Type B pancreatic cell (in vitro differentiated cells): ENCODE data around the gene PRLR. TPM values are rescaled to one million over a fixed set of nuclear protein-coding genes. Genes with fewer than 3 reads are reported as not detected.

Experiments
- DNase-seq: peaks from one replicate; pipeline ENCODE4 v3.0.0; 2021; ENCODE audit warnings: mixed read lengths; ENCODE audit not compliant: unreplicated experiment; ENCODE audit errors: extremely low spot score
- H3K27ac Mint-ChIP-seq: 2 replicates; pipeline ENCODE4 v1.8.0; 2021; ENCODE audit warnings: mild to moderate bottlenecking, mixed read lengths
- H3K27me3 Mint-ChIP-seq: 2 replicates; pipeline ENCODE4 v1.8.0; 2021; ENCODE audit warnings: mixed read lengths
- H3K36me3 Mint-ChIP-seq: 2 replicates; pipeline ENCODE4 v1.8.0; 2021; ENCODE audit warnings: mixed read lengths
- H3K4me1 Mint-ChIP-seq: one replicate; pipeline ENCODE4 v1.8.0; 2021; ENCODE audit warnings: mixed read lengths; ENCODE audit not compliant: unreplicated experiment
- H3K4me3 Mint-ChIP-seq: 2 replicates; pipeline ENCODE4 v1.8.0; 2021; ENCODE audit warnings: mild to moderate bottlenecking, mixed read lengths
- H3K9me3 Mint-ChIP-seq: 2 replicates; pipeline ENCODE4 v1.8.0; 2021; ENCODE audit warnings: mixed read lengths
- total RNA-seq: library from RNA; stranded (reverse); gene quantifications from 2 replicates; pipeline ENCODE4 v1.2.1, GENCODE V29; 2021; ENCODE audit warnings: low replicate concordance
- TF ChIP-seq, protein P1 (sequence below): fragments of 200-600 bp; sonication (generic); conservative IDR thresholded peaks from 2 replicates; pipeline ENCODE4 v1.5.0; 2021; ENCODE audit warnings: antibody characterized with exemption, mild to moderate bottlenecking

PRLR gene
- total RNA-seq, 1 donor from 2014 or later, result 6.7 TPM

DNA sequence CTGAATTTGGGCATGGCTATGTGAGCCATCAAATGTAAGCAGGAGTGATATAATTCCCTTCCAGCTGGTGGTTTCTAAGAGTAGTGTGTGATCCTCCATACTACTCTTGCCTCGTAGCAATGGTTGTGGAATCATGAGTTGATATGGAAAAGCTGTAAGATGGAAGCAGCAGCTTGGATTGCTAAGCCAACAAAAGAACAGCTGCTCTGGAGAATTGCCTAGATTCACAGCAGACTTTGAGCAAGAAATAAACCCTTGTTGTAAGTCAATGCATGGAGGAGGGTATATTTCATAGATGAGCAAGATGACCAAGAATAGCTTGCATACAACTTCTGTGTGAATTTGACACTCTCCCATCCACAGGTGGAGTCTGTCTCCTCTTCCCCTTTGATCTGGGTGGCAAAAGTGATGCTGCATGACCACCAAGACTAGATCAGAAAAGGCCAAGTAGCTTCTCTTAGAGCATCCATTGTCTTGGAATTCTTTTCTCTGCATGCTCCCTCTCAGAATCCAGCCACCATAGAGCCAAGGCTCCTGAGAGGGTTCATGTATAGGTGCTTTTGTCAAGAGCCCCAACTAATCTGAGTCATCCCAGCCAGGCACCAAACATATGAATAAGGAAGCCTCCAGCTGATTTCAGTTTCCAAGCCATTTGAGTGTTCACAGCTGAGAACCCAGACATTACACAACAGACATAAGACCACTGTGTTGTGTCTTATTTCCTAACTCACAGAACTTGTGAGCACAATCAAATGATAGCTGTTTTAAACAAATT is 79.0 kb downstream of the PRLR start:
- H3K27me3 Mint-ChIP-seq, result no peaks in the 10 kb centered on the region
- no peak overlapping the region for H3K4me3 Mint-ChIP-seq
- H3K4me1 Mint-ChIP-seq, result peaks cover 6% of the 10 kb centered on the region
- H3K36me3 Mint-ChIP-seq, result no peaks in the 10 kb centered on the region
- no peak overlapping the region for H3K27ac Mint-ChIP-seq
- DNase-seq, result no peak
- no peaks in the 10 kb centered on the region for H3K9me3 Mint-ChIP-seq
- TF ChIP-seq, protein P1, sequence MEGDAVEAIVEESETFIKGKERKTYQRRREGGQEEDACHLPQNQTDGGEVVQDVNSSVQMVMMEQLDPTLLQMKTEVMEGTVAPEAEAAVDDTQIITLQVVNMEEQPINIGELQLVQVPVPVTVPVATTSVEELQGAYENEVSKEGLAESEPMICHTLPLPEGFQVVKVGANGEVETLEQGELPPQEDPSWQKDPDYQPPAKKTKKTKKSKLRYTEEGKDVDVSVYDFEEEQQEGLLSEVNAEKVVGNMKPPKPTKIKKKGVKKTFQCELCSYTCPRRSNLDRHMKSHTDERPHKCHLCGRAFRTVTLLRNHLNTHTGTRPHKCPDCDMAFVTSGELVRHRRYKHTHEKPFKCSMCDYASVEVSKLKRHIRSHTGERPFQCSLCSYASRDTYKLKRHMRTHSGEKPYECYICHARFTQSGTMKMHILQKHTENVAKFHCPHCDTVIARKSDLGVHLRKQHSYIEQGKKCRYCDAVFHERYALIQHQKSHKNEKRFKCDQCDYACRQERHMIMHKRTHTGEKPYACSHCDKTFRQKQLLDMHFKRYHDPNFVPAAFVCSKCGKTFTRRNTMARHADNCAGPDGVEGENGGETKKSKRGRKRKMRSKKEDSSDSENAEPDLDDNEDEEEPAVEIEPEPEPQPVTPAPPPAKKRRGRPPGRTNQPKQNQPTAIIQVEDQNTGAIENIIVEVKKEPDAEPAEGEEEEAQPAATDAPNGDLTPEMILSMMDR, result no peak

DNA sequence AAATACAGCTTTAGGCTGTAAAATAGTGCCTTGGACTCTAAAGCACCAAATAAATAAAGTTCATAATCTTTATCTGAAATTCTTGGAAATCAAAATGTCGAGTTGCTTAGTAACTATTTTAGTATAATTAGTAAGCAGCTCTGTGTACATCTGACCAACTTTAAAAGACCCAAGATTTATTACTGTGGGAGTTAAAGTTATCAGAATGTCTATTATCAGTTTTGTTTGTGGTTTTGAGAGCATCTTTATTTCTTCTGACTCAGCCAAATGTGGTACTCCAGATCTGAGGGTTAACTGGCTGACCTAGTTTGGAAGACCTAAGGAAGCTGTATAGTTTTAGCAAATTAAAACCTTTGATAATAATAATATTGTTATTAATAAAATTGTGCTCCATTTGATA is 81.2 kb downstream of the PRLR start:
- Mint-ChIP-seq H3K27ac (no peak overlapping the region), H3K4me3 (no peak overlapping the region), H3K4me1 (peaks cover 12% of the 10 kb centered on the region), H3K9me3 (no peaks in the 10 kb centered on the region), H3K36me3 (no peaks in the 10 kb centered on the region), H3K27me3 (no peaks in the 10 kb centered on the region)
- no peak for DNase-seq
- TF ChIP-seq, protein P1, result no peak

DNA sequence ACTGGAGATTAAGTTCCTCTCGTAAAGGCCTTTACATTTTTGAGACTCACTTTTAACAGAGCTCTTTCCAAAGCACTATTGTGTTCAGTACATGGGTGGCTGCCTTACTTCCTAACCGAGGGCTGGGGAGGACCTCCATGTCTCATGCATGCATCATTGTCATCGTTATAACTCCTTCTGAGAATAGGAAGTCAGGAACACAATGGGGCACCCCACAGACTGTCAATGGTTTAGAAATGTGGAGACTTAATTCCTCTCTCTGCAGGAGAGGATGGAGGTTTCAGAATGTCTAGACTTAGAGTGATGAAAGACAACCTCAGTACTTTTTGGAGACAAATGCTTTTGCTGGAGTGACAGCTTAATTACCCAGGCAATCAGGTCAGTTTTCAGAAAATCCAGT is 83.9 kb downstream of the PRLR start:
- Mint-ChIP-seq H3K36me3 (no peaks in the 10 kb centered on the region), H3K4me1 (peaks cover 12% of the 10 kb centered on the region), H3K27me3 (no peaks in the 10 kb centered on the region), H3K9me3 (no peaks in the 10 kb centered on the region), H3K27ac (no peak overlapping the region), H3K4me3 (no peak overlapping the region)
- TF ChIP-seq, protein P1, result no peak
- DNase-seq, result no peak

DNA sequence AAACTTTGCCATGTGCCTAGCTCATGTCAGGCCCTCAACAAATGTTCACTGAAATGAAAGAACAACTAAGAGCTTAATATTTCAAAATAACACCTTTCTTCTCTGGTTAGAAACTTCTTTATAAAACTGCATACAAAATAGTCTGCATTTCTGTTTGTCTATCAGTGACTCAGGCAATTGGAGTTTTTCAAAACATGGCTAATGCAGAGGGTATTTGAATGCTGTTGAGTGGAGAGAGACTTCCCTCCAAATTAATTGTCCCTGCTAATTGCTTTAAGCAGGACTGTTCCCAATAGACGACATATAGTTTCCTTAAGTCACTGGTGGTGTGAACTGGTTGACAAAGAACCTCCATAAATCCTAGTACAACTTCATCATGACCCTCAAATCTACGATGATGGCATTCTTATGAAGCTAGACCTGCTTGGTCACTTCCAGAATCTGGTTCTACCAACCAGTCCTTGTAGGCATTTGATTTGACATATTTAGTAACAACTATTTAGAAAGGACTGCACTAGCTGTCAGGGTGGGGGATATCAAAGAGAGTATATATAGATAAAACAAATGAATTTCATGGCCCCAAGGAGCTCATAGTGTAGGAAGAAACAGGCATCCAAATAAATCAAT is 84.5 kb downstream of the PRLR start:
- no peak overlapping the region for H3K4me3 Mint-ChIP-seq
- no peak for DNase-seq
- no peaks in the 10 kb centered on the region for H3K36me3 Mint-ChIP-seq
- H3K9me3 Mint-ChIP-seq, result no peaks in the 10 kb centered on the region
- TF ChIP-seq, protein P1, result no peak
- H3K27ac Mint-ChIP-seq, result peak overlapping the region; percentile 22
- peaks cover 12% of the 10 kb centered on the region for H3K4me1 Mint-ChIP-seq
- no peaks in the 10 kb centered on the region for H3K27me3 Mint-ChIP-seq

DNA sequence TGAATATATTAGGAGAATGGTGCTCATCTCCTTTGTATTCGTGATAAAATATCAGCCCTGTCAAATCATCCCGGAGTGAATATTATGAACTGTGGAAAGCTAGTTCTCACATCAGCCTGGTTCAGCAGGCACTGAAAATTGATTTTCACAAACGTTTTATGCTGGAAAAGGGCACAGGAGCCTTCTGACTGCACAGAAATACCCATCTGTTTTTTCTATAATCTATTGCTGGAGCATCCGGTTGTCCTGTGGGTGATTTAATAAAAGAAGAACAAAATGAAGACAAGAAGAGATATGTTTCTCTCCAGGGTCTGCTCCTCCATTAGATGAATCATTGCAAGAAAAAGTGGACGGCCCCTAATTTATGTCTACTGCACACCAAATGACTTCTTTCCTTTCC is 85.3 kb downstream of the PRLR start:
- TF ChIP-seq, protein P1, result no peak
- H3K9me3 Mint-ChIP-seq, result no peaks in the 10 kb centered on the region
- H3K27me3 Mint-ChIP-seq, result no peaks in the 10 kb centered on the region
- peaks cover 12% of the 10 kb centered on the region for H3K4me1 Mint-ChIP-seq
- no peaks in the 10 kb centered on the region for H3K36me3 Mint-ChIP-seq
- H3K4me3 Mint-ChIP-seq, result no peak overlapping the region
- DNase-seq, result no peak
- H3K27ac Mint-ChIP-seq, result no peak overlapping the region
